Hematopoietic multipotent progenitor cell treated with erythropoietin and hydrocortisone succinate and interleukin-3 and kit ligand, for 8 days (in vitro differentiated cells): ENCODE results near the gene USP36.
"Not testable (repeated sequence)": the region's sequence is repeated elsewhere in the genome, so short reads cannot be mapped to it uniquely, and the experiment has no call there.

ENCODE experiments used
- DNase-seq: peaks from one replicate; pipeline ENCODE4 v3.0.0-alpha.2; 2015

USP36 gene

DNA sequence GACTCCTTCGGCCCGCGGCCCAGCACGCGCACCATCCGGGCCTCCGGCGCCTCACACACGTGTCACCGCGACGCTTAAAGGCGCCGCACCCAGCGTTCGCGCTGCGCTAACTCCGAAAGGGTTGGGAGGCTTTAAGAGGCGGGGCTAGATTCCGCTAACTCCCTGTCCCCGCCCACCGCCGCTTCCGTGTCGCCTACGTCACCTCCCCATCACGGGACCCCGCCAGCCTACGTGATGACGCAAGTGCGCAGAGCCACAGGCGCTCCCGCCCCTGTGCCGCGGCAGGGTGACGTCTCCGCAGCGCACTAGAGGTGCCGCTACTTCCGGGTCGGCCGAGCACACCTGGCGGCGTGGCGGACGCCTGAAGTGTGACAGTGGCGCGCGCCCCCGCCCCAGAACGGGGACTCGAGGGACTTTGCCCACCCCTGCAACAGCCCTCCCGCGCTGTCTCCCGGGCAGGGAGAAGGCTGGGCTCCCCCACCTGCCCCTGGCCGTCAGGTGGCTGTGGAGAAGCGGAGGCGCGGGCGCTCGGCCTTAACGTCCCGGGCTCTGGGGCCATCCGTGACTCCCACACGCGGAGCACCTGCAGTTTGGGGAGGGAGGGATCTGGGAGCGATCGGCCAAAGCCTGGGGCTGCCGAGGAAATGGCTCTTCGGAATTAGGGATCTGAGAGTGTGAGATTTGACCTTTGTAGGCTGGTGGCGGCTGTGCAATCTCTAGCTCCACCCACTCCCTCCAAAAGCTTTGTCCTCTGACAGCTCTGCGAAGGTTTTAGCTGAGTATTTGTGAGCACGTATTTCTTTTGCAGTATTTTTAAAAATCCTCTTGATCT is at the start of gene USP36:
TSS of gene USP36 (minus strand) at position 35 of the 832 bp plus-strand sequence. CDS start 4,451 bp downstream, outside the sequence.
- DNase-seq = peak; percentile 99

DNA sequence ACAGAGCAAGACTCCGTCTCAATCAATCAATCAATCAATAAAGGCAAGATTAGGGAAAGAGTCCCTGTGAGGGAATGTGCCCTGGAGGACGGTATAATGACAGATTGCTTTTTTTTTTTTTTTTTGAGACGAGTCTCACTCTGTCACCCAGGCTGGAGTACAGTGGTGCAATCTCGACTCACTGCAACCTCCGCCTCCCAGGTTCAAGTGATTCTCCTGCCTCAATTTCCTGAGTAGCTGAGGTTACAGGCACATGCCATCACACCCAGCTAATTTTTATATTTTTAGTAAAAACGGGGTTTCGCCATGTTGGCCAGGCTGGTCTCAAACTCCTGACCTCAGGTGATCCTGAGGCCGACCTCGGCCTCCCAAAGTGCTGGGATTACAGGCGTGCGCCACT is 49.5 kb upstream of the USP36 start:
- DNase-seq = not testable (repeated sequence)

DNA sequence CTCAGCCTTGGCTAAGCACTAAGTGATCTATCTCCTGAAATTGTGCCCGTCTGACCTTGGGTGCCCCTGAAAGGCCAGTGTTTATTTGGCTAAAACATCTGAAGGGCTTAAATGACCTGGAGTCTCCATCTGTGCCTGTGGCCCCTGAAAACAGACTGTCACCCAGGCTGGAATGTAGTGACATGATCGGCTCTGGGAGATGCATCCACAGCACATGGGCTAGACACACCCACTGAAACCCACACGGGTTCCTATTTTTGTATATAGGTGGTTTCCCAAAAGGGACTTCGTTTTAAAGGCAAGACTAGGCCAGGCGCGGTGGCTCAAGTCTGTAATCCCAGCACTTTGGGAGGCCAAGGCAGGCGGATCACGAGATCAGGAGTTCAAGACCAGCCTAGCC is 48.9 kb upstream of the USP36 start:
- no peak for DNase-seq

DNA sequence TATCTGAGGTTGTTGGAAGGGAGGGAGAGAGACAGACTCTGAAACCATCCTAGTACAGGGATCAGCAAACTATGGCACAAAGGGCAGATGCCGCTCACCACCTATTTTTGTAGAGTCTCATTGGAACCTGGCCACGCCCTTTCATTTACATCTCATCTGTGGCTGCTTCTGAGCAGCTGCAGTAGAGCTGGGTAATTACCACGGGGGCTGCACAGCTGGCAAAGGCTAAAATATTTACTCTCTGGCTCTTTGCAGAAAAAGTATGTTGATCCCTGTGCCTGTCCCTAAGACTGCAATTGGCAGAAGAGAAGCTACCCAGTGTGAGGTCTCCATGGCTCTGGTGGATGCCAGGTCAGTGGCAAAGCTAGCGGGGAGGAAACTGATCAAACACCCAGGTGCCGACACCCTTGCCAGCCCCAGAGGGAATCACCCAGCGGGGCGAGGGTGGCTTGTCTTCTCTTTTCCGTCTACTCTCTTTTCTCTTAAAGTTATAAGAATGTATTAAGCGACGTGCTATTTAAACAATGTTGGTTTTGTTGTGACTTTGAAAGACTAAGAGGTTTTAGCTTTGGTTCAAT is 48.4 kb upstream of the USP36 start:
- no peak for DNase-seq

DNA sequence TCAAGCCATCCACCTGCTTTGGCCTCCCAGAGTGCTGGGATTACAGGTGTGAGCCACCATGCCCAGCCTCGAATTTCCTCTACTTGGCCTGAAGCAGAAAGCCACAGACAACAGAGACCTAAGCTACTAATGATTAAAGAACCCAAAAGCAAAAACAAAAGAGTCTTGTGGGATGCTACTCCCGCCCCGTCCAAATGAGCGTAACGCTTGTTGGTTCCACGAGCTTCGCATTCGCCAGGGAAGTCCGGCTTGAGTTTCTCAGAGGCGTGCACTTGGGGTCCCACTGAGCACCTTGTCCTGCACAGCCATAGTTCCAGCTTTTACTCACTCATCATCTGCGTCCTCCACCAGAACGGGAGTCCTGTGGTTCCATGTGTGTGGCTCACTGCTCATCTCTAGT is 46.3 kb upstream of the USP36 start:
- DNase-seq = no peak

GRCh38 chr17:78885956-78886355 is 45.3 kb upstream of the USP36 start:
- no peak for DNase-seq

DNA sequence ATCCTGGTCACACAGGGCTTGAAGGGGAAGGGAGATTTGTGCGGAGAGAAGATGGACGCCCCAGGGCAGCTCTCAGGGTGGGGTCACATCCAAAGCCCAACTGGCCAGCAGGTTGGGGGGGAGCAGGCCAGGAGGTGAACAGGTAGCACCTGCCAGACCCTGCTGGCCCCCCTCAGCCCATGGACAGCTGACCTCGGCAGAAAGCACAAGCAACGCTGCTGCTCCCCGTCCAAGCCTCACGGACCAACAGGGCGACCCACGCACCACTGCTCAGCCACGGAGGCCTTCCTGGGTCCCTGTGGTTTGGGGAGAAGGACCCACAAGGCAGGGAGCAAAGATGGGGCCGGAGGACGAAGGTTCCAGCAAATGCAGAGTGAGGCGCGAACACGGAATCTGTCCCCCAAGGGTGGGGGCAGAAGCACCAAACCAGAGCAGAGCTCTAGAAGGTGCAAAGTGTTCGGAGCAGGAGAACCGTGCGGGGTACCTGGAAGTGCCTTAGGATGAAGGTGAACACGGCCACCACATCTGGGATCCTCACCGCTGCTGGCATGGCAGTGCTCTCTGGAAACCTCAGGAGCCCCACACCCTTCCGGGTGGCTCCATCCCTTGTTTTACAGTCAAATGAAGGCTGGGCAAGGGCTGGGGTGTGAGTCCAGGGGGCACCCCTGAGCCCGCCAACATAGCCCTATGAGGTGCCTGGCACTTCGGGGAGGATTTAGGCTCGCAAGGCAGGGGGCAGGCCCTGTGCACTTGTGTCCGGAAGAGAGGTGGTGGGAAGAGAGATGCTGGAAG is 44.5 kb upstream of the USP36 start:
- no peak for DNase-seq

GRCh38 chr17:78884148-78884825 is 43.7 kb upstream of the USP36 start:
- no peak for DNase-seq

DNA sequence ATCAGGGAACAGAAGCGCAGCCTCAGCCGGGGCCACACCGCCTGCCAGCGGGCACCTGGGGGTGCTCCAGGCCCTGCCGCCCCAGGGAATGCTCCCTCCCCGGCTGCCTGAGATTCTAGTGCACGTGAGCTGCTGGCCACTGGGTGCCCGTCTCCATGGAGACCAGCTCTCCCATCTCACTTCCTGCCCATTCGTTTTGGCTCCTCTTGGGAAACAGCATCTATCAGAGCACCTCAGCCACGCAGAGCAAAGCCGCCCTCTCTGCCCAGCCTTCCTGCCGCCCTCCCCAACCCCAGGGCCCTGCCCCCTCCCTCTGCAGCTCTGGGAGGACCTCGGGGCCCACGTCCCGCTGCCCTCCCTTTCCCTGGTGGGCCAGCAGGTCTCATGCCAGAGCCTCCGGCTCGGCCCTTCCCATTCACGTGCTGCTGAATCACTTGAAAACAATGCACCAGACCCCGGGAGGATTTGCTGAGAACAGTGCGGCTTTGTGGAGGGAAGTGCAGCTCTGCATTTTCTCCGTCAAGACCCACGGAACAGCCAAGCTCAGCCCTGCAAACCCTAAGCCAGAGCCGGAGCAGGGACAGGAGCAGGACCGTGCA is 43.0 kb upstream of the USP36 start:
- DNase-seq = no peak

- peak; percentile 57 for DNase-seq
Observed at GRCh38 chr17:78883089-78883532, 42.5 kb upstream of the USP36 start.

- DNase-seq = peak; percentile 21
Observed at GRCh38 chr17:78882540-78883088, 42.0 kb upstream of the USP36 start.

DNA sequence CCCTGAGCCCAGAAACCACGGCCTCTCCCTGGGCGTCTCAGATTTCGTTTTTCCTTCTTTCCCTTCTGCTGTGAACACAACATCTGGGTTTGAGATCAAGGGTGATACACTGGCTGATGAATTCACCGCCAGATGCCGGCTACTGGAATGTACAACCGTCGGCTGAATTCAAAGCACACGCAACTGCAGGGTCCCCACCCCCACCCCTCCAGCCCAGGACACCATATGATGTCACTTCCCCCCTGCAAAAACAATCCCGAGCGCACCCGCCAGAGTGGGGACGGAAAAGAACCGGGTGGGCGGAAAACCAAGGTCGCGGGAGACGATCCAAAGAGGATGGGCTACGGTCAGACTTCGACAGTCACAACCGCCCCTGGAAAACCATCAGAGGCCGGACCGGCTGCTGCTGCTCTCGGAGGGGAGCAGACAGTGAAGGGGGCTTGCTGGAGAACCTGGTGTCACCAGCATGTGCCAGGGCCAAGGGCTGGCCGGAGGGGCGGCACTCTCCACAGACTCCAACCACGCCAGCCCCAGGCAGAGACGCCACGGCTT is 39.1 kb upstream of the USP36 start:
- DNase-seq = no peak

- DNase-seq = no peak
Observed at GRCh38 chr17:78878871-78879527, 38.4 kb upstream of the USP36 start.

DNA sequence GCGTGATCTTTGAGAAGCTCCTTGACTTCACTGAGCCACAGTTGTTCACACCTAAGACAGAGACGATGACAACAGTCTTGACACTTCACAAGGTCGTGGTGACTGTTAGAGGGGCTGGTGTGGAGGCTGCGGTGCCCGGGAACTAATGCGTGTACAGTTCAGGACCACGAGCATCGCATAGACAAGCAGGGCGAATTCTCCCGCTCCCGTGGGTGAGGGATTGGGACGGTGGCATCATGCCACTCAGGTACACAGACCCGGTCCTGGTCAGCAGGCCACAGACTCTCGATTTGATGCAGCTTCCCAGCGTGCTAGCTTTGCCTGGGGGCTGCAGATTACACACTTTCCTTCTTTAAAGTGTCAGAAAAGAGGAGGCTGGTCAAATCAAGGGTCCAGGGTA is 37.6 kb upstream of the USP36 start:
- no peak for DNase-seq

- DNase-seq = not testable (repeated sequence)
Observed at GRCh38 chr17:78876954-78877517, 36.4 kb upstream of the USP36 start.

DNA sequence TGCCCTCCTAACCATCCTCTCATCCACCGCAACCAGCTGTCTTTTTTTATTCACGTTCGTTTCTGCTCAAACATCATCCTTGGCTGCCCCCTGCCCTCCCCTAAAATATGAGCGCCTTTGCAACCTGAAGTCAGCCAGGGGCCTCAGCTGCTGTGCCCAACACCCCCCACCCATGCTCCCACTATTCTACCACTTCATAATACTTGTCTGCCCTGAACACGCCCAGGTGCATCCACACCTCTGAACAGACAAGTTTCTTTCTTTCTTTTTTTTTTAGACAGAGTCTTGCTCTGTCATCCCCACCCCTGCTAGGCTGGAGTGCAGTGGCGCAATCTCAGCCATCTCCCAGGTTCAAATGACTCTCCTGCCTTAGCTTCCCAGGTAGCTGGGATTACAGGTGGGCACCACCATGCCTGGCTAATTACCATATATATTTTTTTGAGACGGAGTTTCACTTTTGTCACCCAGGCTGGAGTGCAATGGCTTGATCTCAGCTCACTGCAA is 35.5 kb upstream of the USP36 start:
- no peak for DNase-seq

GRCh38 chr17:78875363-78876093 is 34.9 kb upstream of the USP36 start:
- DNase-seq = no peak

- DNase-seq = no peak
Observed at GRCh38 chr17:78873519-78874340, 33.1 kb upstream of the USP36 start.

GRCh38 chr17:78872486-78872885 is 31.9 kb upstream of the USP36 start:
- no peak for DNase-seq
